Measurements from ENCODE around the gene AAMP.

DNA sequence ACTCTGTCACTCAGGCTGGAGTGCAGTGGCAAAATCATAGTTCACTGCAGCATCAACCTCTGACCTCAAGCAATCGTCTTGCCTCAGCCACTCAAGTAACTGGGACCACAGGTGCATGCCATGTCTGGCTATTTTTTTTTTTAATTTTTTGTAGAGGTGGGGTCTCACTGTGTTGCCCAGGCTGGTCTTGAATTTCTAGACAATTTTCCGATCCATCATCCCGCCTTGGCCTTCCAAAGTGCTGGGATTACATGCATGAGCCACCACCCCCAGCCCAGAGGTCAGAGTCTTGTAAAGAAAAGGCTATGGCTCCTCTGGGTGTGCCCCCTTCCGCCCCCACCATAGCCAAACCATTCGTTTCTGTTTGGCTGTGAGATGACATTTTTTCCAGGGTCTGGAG lies 35.4 kb upstream of the AAMP start:
- TF ChIP-seq EZH2phosphoT487 (conservative IDR thresholded peaks at IDR 0.05; ENCODE audit: low read length) (no peak), CTCF (IDR thresholded peaks at IDR 0.05; ENCODE audit: insufficient read depth, low read length, poor library complexity, severe bottlenecking) (no peak)

Data from SU-DHL-6 (cell line).